Bronchial epithelial cell (primary cell): ENCODE measurements around the gene RPL27. TPM values are rescaled to one million over a fixed set of nuclear protein-coding genes. Genes with fewer than 3 reads are reported as not detected.
A peak's percentile ranks its signal among the peaks of the same experiment; 100 is the strongest.

Experiments used
- DNase-seq: peaks from one replicate; pipeline ENCODE4 v3.0.0-alpha.2; 2010; ENCODE audit warnings: low read depth
- FAIRE-seq: peaks from 2 replicates; lab custom pipeline; 2011; peaks lifted over from hg19 to GRCh38; lab: Jason Lieb, UNC
- H3K27me3 ChIP-seq: 2 replicates; pipeline ENCODE4 v1.5.1; 2011; ENCODE audit warnings: low read length; ENCODE audit not compliant: control insufficient read depth, insufficient read depth
- H3K36me3 ChIP-seq: 2 replicates; pipeline ENCODE4 v1.5.1; 2011; ENCODE audit warnings: low read length; ENCODE audit not compliant: control insufficient read depth, insufficient read depth
- H3K4me3 ChIP-seq: 2 replicates; pipeline ENCODE4 v1.5.1; 2011; ENCODE audit warnings: mild to moderate bottlenecking, low read depth, low read length, control low read depth
- CTCF ChIP-seq: IDR thresholded peaks from 2 replicates; pipeline ENCODE4 v1.5.1; 2011; ENCODE audit warnings: mild to moderate bottlenecking, moderate library complexity, low read length, control low read depth, inconsistent platforms; ENCODE audit not compliant: insufficient read depth, severe bottlenecking
- total RNA-seq: library from RNA; depleted of rRNA; stranded (reverse); fragments of >200 nt; gene quantifications from 2 replicates; pipeline ENCODE4 v1.2.1, GENCODE V29; 2014

The RPL27 gene
- total RNA-seq, 1 donor from 2014 or later, result 1,431 TPM

GRCh38 chr17:43014020-43014648, 15.9 kb downstream of the RPL27 start:
- peaks cover 15% of the 10 kb centered on the region for H3K36me3 ChIP-seq
- H3K27me3 ChIP-seq, result no peaks in the 10 kb centered on the region
- TF ChIP-seq CTCF, result no peak
- DNase-seq, result no peak
- H3K4me3 ChIP-seq, result no peak overlapping the region
- FAIRE-seq, result peak; percentile 47

GRCh38 chr17:43014649-43015542, 16.7 kb downstream of the RPL27 start:
- H3K36me3 ChIP-seq, result peaks cover 18% of the 10 kb centered on the region
- TF ChIP-seq CTCF, result no peak
- H3K4me3 ChIP-seq, result no peak overlapping the region
- DNase-seq, result no peak
- no peaks in the 10 kb centered on the region for H3K27me3 ChIP-seq
- peak; percentile 55 for FAIRE-seq

GRCh38 chr17:43015579-43015978, 17.4 kb downstream of the RPL27 start:
- Histone ChIP-seq H3K36me3 (peaks cover 18% of the 10 kb centered on the region), H3K4me3 (no peak overlapping the region), H3K27me3 (no peaks in the 10 kb centered on the region)
- DNase-seq (no peak), FAIRE-seq (no peak)
- TF ChIP-seq CTCF, result no peak

GRCh38 chr17:43016216-43016615, 18.0 kb downstream of the RPL27 start:
- Histone ChIP-seq H3K4me3 (no peak overlapping the region), H3K36me3 (peaks cover 18% of the 10 kb centered on the region), H3K27me3 (no peaks in the 10 kb centered on the region)
- DNase-seq, result no peak
- TF ChIP-seq CTCF, result no peak
- no peak for FAIRE-seq

- Histone ChIP-seq H3K36me3 (peaks cover 18% of the 10 kb centered on the region), H3K4me3 (no peak overlapping the region), H3K27me3 (no peaks in the 10 kb centered on the region)
- DNase-seq, result no peak
- no peak for TF ChIP-seq CTCF
- no peak for FAIRE-seq
Observed at GRCh38 chr17:43018008-43018853, 20.0 kb downstream of the RPL27 start.
